B cell (primary cell): ENCODE data around the gene PPIP5K1. TPM values are rescaled to one million over a fixed set of nuclear protein-coding genes. Genes with fewer than 3 reads are reported as not detected.

Experiments used
- ATAC-seq: fragments of 200-7000 bp; cut with Tn5 transposase; one replicate; pipeline ENCODE4 v1.10.0; 2021; ENCODE audit warnings: low read depth, mild to moderate bottlenecking, moderate number of reproducible peaks, moderate library complexity
- CTCF ChIA-PET: fragments of 350-600 bp; sonication (Branson Sonifier 250); formaldehyde crosslinking; loops from one replicate; lab custom pipeline; 2021; ENCODE audit warnings: antibody characterized with exemption, inconsistent platforms; lab: Charles Lee
- POLR2A ChIA-PET: fragments of 350-600 bp; sonication (Branson Sonifier 250); formaldehyde crosslinking; loops from one replicate; lab custom pipeline; 2021; ENCODE audit warnings: antibody characterized with exemption; lab: Charles Lee
- DNase-seq: peaks from one replicate; pipeline ENCODE4 v3.0.0; 2013
- H2AFZ ChIP-seq: 2 replicates; pipeline ENCODE4 v1.6.1; 2012; ENCODE audit warnings: mild to moderate bottlenecking, low read depth, low read length; ENCODE audit not compliant: insufficient read depth, poor library complexity, severe bottlenecking
- H3K27ac ChIP-seq, 2 donors: 1 replicate in 1 of 2; 2 replicates in 1 of 2; pipeline ENCODE4 v1.5.1; 2012 to 2013; ENCODE audit warnings: low read length in 2 of 2, mild to moderate bottlenecking in 2 of 2, moderate library complexity in 1 of 2
- H3K27me3 ChIP-seq, 4 experiments: fragments of 200-600 bp in 1 of 4; sonication (generic) in 1 of 4; replicated peaks in 1 of 4; 1 replicate in 2 of 4; 2 replicates in 2 of 4; pipeline versions ENCODE4 v1.6.1 to v1.7.0; 2013 to 2016; ENCODE audit warnings: low read length in 3 of 4, mild to moderate bottlenecking in 2 of 4, mixed read lengths in 1 of 4, moderate library complexity in 1 of 4; ENCODE audit not compliant: insufficient read depth in 4 of 4, control insufficient read depth in 3 of 4; ENCODE audit errors: control extremely low read depth in 1 of 4
- H3K36me3 ChIP-seq, 2 experiments: replicated peaks in 1 of 2; 1 replicate in 1 of 2; 2 replicates in 1 of 2; pipeline versions ENCODE4 v1.6.1 to v1.7.1; 2013; ENCODE audit warnings: low read length in 1 of 2; ENCODE audit not compliant: insufficient read depth in 2 of 2, control insufficient read depth in 1 of 2; ENCODE audit errors: control extremely low read depth in 1 of 2, extremely low read depth in 1 of 2
- H3K4me1 ChIP-seq, 2 donors: fragments of 200-600 bp in 1 of 2; sonication (generic) in 1 of 2; 1 replicate in 1 of 2; 2 replicates in 1 of 2; pipeline versions ENCODE4 v1.5.1 to v1.6.1; 2013 to 2017; ENCODE audit warnings: low read length in 2 of 2; ENCODE audit not compliant: control insufficient read depth in 2 of 2, insufficient read depth in 2 of 2
- H3K4me2 ChIP-seq: replicated peaks from 2 replicates; pipeline ENCODE3; 2012; ENCODE audit warnings: mild to moderate bottlenecking, low read depth, low read length; ENCODE audit not compliant: poor library complexity, severe bottlenecking
- H3K4me3 ChIP-seq, 5 experiments: fragments of 200-600 bp in 1 of 5; sonication (generic) in 1 of 5; 1 replicate in 3 of 5; 2 replicates in 2 of 5; pipeline versions ENCODE4 v1.5.1 to v1.7.0; 2011 to 2016; ENCODE audit warnings: low read length in 4 of 5, mild to moderate bottlenecking in 4 of 5, low read depth in 2 of 5, control low read depth in 1 of 5, moderate library complexity in 1 of 5; ENCODE audit not compliant: insufficient read depth in 1 of 5; ENCODE audit errors: control extremely low read depth in 1 of 5, extremely low read depth in 1 of 5
- H3K79me2 ChIP-seq: fragments of 200-600 bp; sonication (generic); one replicate; pipeline ENCODE4 v1.6.0; 2016; ENCODE audit warnings: low read length; ENCODE audit not compliant: control insufficient read depth, insufficient read depth
- H3K9ac ChIP-seq: fragments of 200-600 bp; sonication (generic); 2 replicates; pipeline ENCODE4 v1.6.1; 2017; ENCODE audit warnings: mild to moderate bottlenecking, low read length, moderate library complexity
- H3K9me3 ChIP-seq, 3 donors: one replicate each; pipeline versions ENCODE4 v1.6.1 to v1.7.1; 2013; ENCODE audit warnings: low read length in 2 of 3; ENCODE audit not compliant: control insufficient read depth in 2 of 3, insufficient read depth in 1 of 3; ENCODE audit errors: control extremely low read depth in 1 of 3
- H4K20me1 ChIP-seq: 2 replicates; pipeline ENCODE4 v1.6.0; 2012; ENCODE audit warnings: mild to moderate bottlenecking, low read length; ENCODE audit not compliant: insufficient read depth, control insufficient read depth, poor library complexity, severe bottlenecking
- H3K27ac Mint-ChIP-seq: one replicate; pipeline ENCODE4 v1.8.0; 2021; ENCODE audit warnings: mixed read lengths
- H3K27me3 Mint-ChIP-seq: one replicate; pipeline ENCODE4 v1.8.0; 2021; ENCODE audit warnings: mixed read lengths
- H3K4me1 Mint-ChIP-seq: one replicate; pipeline ENCODE4 v1.8.0; 2021; ENCODE audit warnings: mixed read lengths
- H3K4me3 Mint-ChIP-seq: one replicate; pipeline ENCODE4 v1.8.0; 2021; ENCODE audit warnings: mixed read lengths
- H3K9me3 Mint-ChIP-seq: one replicate; pipeline ENCODE4 v1.8.0; 2022; ENCODE audit warnings: mixed read lengths; ENCODE audit not compliant: insufficient read depth
- EZH2 ChIP-seq: IDR thresholded peaks from 2 replicates; pipeline ENCODE4 v1.6.1; 2012; ENCODE audit warnings: borderline replicate concordance, low read depth, mild to moderate bottlenecking, moderate library complexity, low read length; ENCODE audit not compliant: insufficient read depth, poor library complexity, severe bottlenecking
- WGBS: methylation state at CpG from one replicate; pipeline ENCODE4 v1.1.5; 2013; ENCODE audit warnings: missing lambda C conversion rate; ENCODE audit not compliant: insufficient coverage; 5-methylcytosine and 5-hydroxymethylcytosine counted together
- intact Hi-C: fragments of 100-400 bp; cut with micrococcal nuclease; formaldehyde crosslinking; loops from one replicate; pipeline ENCODE4 v1.10.0; 2022
- polyA plus RNA-seq: library from polyadenylated mRNA; depleted of rRNA; stranded (reverse); fragments of >200 nt; gene quantifications from 2 replicates; pipeline ENCODE4 v1.2.3, GENCODE V29; 2012
- total RNA-seq, 2 donors: library from RNA; stranded (reverse); fragments of 120-200 nt in 1 of 2; gene quantifications; 1 replicate in 1 of 2; 2 replicates in 1 of 2; pipeline versions ENCODE4 v1.2.3 to v1.2.4, GENCODE V29; 2013 to 2022
- TF ChIP-seq, protein P1 (sequence below): fragments of 200-600 bp; IDR thresholded peaks from one replicate; pipeline ENCODE4 v1.8.0; 2022; ENCODE audit warnings: antibody characterized with exemption, mild to moderate bottlenecking

Gene PPIP5K1
- total and polyA plus RNA-seq, 2 donors (not counting 1 experiment from before 2014, with no cell fraction given): 40.6 to 88.9 TPM

DNA sequence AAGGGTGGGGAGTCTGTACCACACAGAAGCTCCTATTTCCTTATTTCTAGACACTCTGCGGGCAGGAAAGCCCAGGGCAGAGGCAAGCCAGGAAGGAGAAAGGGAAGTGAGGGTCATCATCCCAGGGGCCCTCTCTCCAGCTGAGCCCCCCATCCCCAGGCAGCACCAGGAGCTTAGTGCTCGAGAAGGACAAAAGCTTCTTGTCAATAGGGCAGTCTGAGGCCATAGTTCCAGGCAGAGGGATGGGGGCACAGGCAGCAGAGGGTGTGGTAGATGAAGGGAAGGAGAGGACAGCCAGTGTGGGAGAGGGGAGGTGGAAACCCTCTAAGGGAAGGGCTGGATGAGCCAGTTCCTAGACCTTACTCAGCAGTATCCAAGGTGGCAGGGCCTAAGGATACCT lies 69.9 kb downstream of the PPIP5K1 start:
- Histone ChIP-seq H3K4me1 (peaks cover 21% of the 10 kb centered on the region in 2 donors), H3K4me3 (no peak overlapping the region), H3K4me2 (no peak overlapping the region), H3K27ac (no peak overlapping the region), H3K9ac (no peak overlapping the region), H2AFZ (no peak overlapping the region), H4K20me1 (no peaks in the 10 kb centered on the region), H3K36me3 (no peaks in the 10 kb centered on the region), H3K9me3 (peaks cover 0 to 4% (median 0%) of the 10 kb centered on the region in 3 donors), H3K27me3 (peaks cover 0 to 39% (median 23%) of the 10 kb centered on the region in 4 experiments), H3K79me2 (no peaks in the 10 kb centered on the region)
- Mint-ChIP-seq H3K27me3 (peaks cover 44% of the 10 kb centered on the region), H3K4me1 (peaks cover 22% of the 10 kb centered on the region), H3K27ac (no peak overlapping the region), H3K9me3 (no peaks in the 10 kb centered on the region), H3K4me3 (no peak overlapping the region)
- ChIA-PET CTCF (interaction anchor here (0.5 kb wide), 1 partner anchor 22 kb away, joined by 3 read pairs; no protein-coding TSS in a partner anchor), POLR2A (no interaction called here)
- TF ChIP-seq, protein P1, sequence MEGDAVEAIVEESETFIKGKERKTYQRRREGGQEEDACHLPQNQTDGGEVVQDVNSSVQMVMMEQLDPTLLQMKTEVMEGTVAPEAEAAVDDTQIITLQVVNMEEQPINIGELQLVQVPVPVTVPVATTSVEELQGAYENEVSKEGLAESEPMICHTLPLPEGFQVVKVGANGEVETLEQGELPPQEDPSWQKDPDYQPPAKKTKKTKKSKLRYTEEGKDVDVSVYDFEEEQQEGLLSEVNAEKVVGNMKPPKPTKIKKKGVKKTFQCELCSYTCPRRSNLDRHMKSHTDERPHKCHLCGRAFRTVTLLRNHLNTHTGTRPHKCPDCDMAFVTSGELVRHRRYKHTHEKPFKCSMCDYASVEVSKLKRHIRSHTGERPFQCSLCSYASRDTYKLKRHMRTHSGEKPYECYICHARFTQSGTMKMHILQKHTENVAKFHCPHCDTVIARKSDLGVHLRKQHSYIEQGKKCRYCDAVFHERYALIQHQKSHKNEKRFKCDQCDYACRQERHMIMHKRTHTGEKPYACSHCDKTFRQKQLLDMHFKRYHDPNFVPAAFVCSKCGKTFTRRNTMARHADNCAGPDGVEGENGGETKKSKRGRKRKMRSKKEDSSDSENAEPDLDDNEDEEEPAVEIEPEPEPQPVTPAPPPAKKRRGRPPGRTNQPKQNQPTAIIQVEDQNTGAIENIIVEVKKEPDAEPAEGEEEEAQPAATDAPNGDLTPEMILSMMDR: no peak
- TF ChIP-seq EZH2: no peak
- DNase-seq: no peak
- intact Hi-C loops: no loop called here
- no peak for ATAC-seq
- WGBS: 100% methylated on average over 1 of the region's 2 CpGs

DNA sequence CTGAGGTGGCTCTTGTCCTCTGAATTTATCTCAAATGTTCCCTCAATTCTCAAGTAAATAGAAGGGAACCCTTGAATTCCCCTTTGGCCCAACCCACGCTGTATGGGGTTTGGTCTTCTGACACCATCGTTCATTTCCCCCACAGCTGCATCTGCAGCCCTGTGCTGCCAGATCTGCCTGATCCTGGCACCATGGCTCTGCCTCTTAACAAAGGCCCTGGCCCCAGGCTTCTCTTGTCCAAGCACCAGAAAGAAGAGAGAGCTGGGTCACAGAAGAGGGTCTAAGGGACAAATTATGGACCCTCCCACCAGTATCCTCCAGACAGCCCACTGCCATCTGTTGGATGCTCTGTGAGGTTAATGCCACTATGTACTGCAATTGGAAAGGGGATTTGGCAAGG lies 70.8 kb downstream of the PPIP5K1 start:
- CTCF ChIA-PET: no interaction called here
- Mint-ChIP-seq H3K4me3 (no peak overlapping the region), H3K27ac (no peak overlapping the region), H3K4me1 (peaks cover 22% of the 10 kb centered on the region), H3K9me3 (no peaks in the 10 kb centered on the region), H3K27me3 (peaks cover 48% of the 10 kb centered on the region)
- TF ChIP-seq, protein P1: no peak
- TF ChIP-seq EZH2: no peak
- Histone ChIP-seq H3K9me3 (peaks cover 0 to 4% (median 0%) of the 10 kb centered on the region in 3 donors), H3K4me3 (no peak overlapping the region), H3K27ac (no peak overlapping the region), H3K4me2 (no peak overlapping the region), H3K27me3 (peaks cover 0 to 42% (median 23%) of the 10 kb centered on the region in 4 experiments), H3K9ac (no peak overlapping the region), H3K4me1 (peaks cover 21% of the 10 kb centered on the region in 2 donors), H2AFZ (peak overlapping the region; percentile 64), H4K20me1 (no peaks in the 10 kb centered on the region), H3K36me3 (no peaks in the 10 kb centered on the region), H3K79me2 (no peaks in the 10 kb centered on the region)
- 20% methylated on average over 1 of the region's 2 CpGs for WGBS
- intact Hi-C loops: loop anchor here (10.0 kb wide), 1 partner anchor 334 kb away; the partner anchor contains the start of gene CCNDBP1
- POLR2A ChIA-PET: no interaction called here
- DNase-seq (no peak), ATAC-seq (no peak)
